Measurements from ENCODE around the gene TMEM272. TPM values are rescaled to one million over a fixed set of nuclear protein-coding genes. Genes with fewer than 3 reads are reported as not detected.

TMEM272 gene
- total RNA-seq, 1 donor from 2014 or later = 0.25 TPM

- DNase-seq (ENCODE audit: extremely low spot score in 2 of 2) = no peak
- no peak overlapping the region for H3K4me3 ChIP-seq
- H3K27ac ChIP-seq = peak overlapping the region; percentile 9
- peaks cover 33% of the 10 kb centered on the region for H3K4me1 ChIP-seq
- no peaks in the 10 kb centered on the region for H3K36me3 ChIP-seq
- H3K9me3 ChIP-seq = no peaks in the 10 kb centered on the region
- intact Hi-C loops (cut with DNase I) = no loop called here
- H3K27me3 ChIP-seq = no peaks in the 10 kb centered on the region
- no peak for TF ChIP-seq POLR2AphosphoS5 (IDR thresholded peaks at IDR 0.05; ENCODE audit: insufficient read depth in 1 of 2, low read depth in 1 of 2)
These were observed 21.6 kb downstream of the TMEM272 start for GRCh38 chr13:51823359-51823758.

- no peaks in the 10 kb centered on the region for H3K9me3 ChIP-seq
- intact Hi-C loops (cut with DNase I) = no loop called here
- no peaks in the 10 kb centered on the region for H3K27me3 ChIP-seq
- H3K36me3 ChIP-seq = no peaks in the 10 kb centered on the region
- DNase-seq (ENCODE audit: extremely low spot score in 2 of 2) = no peak
- H3K4me3 ChIP-seq = no peak overlapping the region
- TF ChIP-seq CTCF (IDR thresholded peaks at IDR 0.05) (no peak), POLR2AphosphoS5 (IDR thresholded peaks at IDR 0.05; ENCODE audit: insufficient read depth in 1 of 2, low read depth in 1 of 2) (no peak), POLR2A (IDR thresholded peaks at IDR 0.05) (no peak)
- H3K27ac ChIP-seq = no peak overlapping the region
- peaks cover 32% of the 10 kb centered on the region for H3K4me1 ChIP-seq
These were observed 22.7 kb downstream of the TMEM272 start for GRCh38 chr13:51822106-51822815.

- Histone ChIP-seq H3K27ac (no peak overlapping the region), H3K9me3 (no peaks in the 10 kb centered on the region), H3K36me3 (no peaks in the 10 kb centered on the region), H3K27me3 (no peaks in the 10 kb centered on the region), H3K4me1 (peaks cover 28% of the 10 kb centered on the region), H3K4me3 (no peak overlapping the region)
- TF ChIP-seq CTCF (IDR thresholded peaks at IDR 0.05) (no peak), POLR2A (IDR thresholded peaks at IDR 0.05) (no peak), POLR2AphosphoS5 (IDR thresholded peaks at IDR 0.05; ENCODE audit: insufficient read depth in 1 of 2, low read depth in 1 of 2) (no peak)
- intact Hi-C loops (cut with DNase I) = no loop called here
- DNase-seq (ENCODE audit: extremely low spot score in 2 of 2) = no peak
These were observed 23.4 kb downstream of the TMEM272 start for GRCh38 chr13:51821606-51822005.

GRCh38 chr13:51820016-51820597, 24.9 kb downstream of the TMEM272 start:
- intact Hi-C loops (cut with DNase I) = no loop called here
- DNase-seq (ENCODE audit: extremely low spot score in 2 of 2) = no peak
- peaks cover 32% of the 10 kb centered on the region for H3K4me1 ChIP-seq
- TF ChIP-seq CTCF (IDR thresholded peaks at IDR 0.05) (no peak), POLR2AphosphoS5 (IDR thresholded peaks at IDR 0.05; ENCODE audit: insufficient read depth in 1 of 2, low read depth in 1 of 2) (no peak), POLR2A (IDR thresholded peaks at IDR 0.05) (no peak)
- no peaks in the 10 kb centered on the region for H3K27me3 ChIP-seq
- no peak overlapping the region for H3K27ac ChIP-seq
- no peak overlapping the region for H3K4me3 ChIP-seq
- no peaks in the 10 kb centered on the region for H3K36me3 ChIP-seq
- H3K9me3 ChIP-seq = no peaks in the 10 kb centered on the region

GRCh38 chr13:51819544-51819943, 25.4 kb downstream of the TMEM272 start:
- intact Hi-C loops (cut with DNase I) = loop anchor here (10.0 kb wide), 1 partner anchor 305 kb away; the partner anchor contains the start of gene NEK5
- Histone ChIP-seq H3K4me3 (no peak overlapping the region), H3K27me3 (no peaks in the 10 kb centered on the region), H3K4me1 (peaks cover 36% of the 10 kb centered on the region), H3K36me3 (no peaks in the 10 kb centered on the region), H3K27ac (no peak overlapping the region), H3K9me3 (no peaks in the 10 kb centered on the region)
- DNase-seq (ENCODE audit: extremely low spot score in 2 of 2) = no peak
- no peak for TF ChIP-seq CTCF (IDR thresholded peaks at IDR 0.05)
- TF ChIP-seq POLR2A (IDR thresholded peaks at IDR 0.05) = no peak
- TF ChIP-seq POLR2AphosphoS5 (IDR thresholded peaks at IDR 0.05; ENCODE audit: insufficient read depth in 1 of 2, low read depth in 1 of 2) = no peak

Measured in vagina (tissue), 2 donors.